Common myeloid progenitor, CD34-positive (primary cell): ENCODE data around the gene PTTG2. TPM values are rescaled to one million over a fixed set of nuclear protein-coding genes. Genes with fewer than 3 reads are reported as not detected.
"Not testable (repeated sequence)": the region's sequence is repeated elsewhere in the genome, so short reads cannot be mapped to it uniquely, and the experiment has no call there.

Experiments
- CTCF ChIA-PET: fragments of 350-600 bp; sonication (Branson Sonifier 250); formaldehyde crosslinking; loops from one replicate; lab custom pipeline; 2021; ENCODE audit warnings: antibody characterized with exemption; lab: Charles Lee
- POLR2A ChIA-PET: fragments of 350-600 bp; sonication (Branson Sonifier 250); formaldehyde crosslinking; loops from one replicate; lab custom pipeline; 2021; ENCODE audit warnings: antibody characterized with exemption; lab: Charles Lee
- DNase-seq, 3 donors: peaks; one replicate each; pipeline versions ENCODE4 v3.0.0 to v3.0.0-alpha.2; 2013
- H3K27ac ChIP-seq, 2 experiments: 1 replicate in 1 of 2; 2 replicates in 1 of 2; pipeline ENCODE4 v1.7.0; 2013; ENCODE audit warnings: inconsistent platforms in 2 of 2, low read length in 2 of 2, mild to moderate bottlenecking in 2 of 2, low read depth in 1 of 2, moderate library complexity in 1 of 2; ENCODE audit not compliant: severe bottlenecking in 2 of 2, insufficient read depth in 1 of 2, poor library complexity in 1 of 2
- H3K27me3 ChIP-seq, 5 experiments: replicated peaks in 2 of 5; 1 replicate in 3 of 5; 2 replicates in 2 of 5; pipeline versions ENCODE4 v1.6.1 to v1.7.0; 2013; ENCODE audit warnings: low read length in 4 of 5, mild to moderate bottlenecking in 2 of 5, moderate library complexity in 2 of 5, inconsistent platforms in 1 of 5; ENCODE audit not compliant: insufficient read depth in 5 of 5, control insufficient read depth in 4 of 5
- H3K36me3 ChIP-seq, 4 experiments: 1 replicate in 2 of 4; 2 replicates in 2 of 4; pipeline versions ENCODE4 v1.6.1 to v1.7.0; 2013; ENCODE audit warnings: low read length in 3 of 4, control low read depth in 1 of 4, mild to moderate bottlenecking in 1 of 4; ENCODE audit not compliant: control insufficient read depth in 4 of 4, insufficient read depth in 4 of 4
- H3K4me1 ChIP-seq, 4 experiments: 1 replicate in 3 of 4; 2 replicates in 1 of 4; pipeline versions ENCODE4 v1.6.1 to v1.7.1; 2013; ENCODE audit warnings: low read length in 3 of 4, mild to moderate bottlenecking in 3 of 4, control low read depth in 1 of 4, inconsistent platforms in 1 of 4, moderate library complexity in 1 of 4; ENCODE audit not compliant: control insufficient read depth in 4 of 4, insufficient read depth in 4 of 4; ENCODE audit errors: control extremely low read depth in 1 of 4
- H3K4me3 ChIP-seq, 7 experiments: 1 replicate in 4 of 7; 2 replicates in 3 of 7; pipeline versions ENCODE4 v1.5.1 to v1.7.0; 2013; ENCODE audit warnings: mild to moderate bottlenecking in 7 of 7, low read length in 6 of 7, moderate library complexity in 6 of 7, inconsistent platforms in 2 of 7, low read depth in 2 of 7, control low read depth in 1 of 7; ENCODE audit not compliant: insufficient read depth in 4 of 7, control insufficient read depth in 1 of 7; ENCODE audit errors: extremely low read depth in 1 of 7
- H3K9me3 ChIP-seq, 5 experiments: 1 replicate in 4 of 5; 2 replicates in 1 of 5; pipeline versions ENCODE4 v1.6.1 to v1.7.1; 2013; ENCODE audit warnings: low read length in 4 of 5, mild to moderate bottlenecking in 2 of 5, inconsistent platforms in 1 of 5, low read depth in 1 of 5, moderate library complexity in 1 of 5; ENCODE audit not compliant: control insufficient read depth in 4 of 5, insufficient read depth in 2 of 5; ENCODE audit errors: control extremely low read depth in 1 of 5
- WGBS: methylation state at CpG from one replicate; pipeline ENCODE4 v1.1.5; 2013; ENCODE audit not compliant: insufficient coverage; 5-methylcytosine and 5-hydroxymethylcytosine counted together
- polyA plus RNA-seq: library from polyadenylated mRNA; unstranded; fragments of 120-200 nt; gene quantifications from one replicate; pipeline ENCODE4 v1.2.1, GENCODE V29; 2013

PTTG2 gene
- polyA plus RNA-seq: 0.07 TPM

- Histone ChIP-seq H3K9me3 (no peaks in the 10 kb centered on the region), H3K4me3 (no peak within 1 kb of the TSS), H3K4me1 (no peaks in the 10 kb centered on the region), H3K27me3 (no peaks in the 10 kb centered on the region), H3K36me3 (no peaks in the 10 kb centered on the region), H3K27ac (no peak within 1 kb of the TSS)
- WGBS: 96% methylated on average over 4 of the region's 5 CpGs
- POLR2A ChIA-PET: no interaction called here
- CTCF ChIA-PET: interaction anchor here (1.7 kb wide), 1 partner anchor 8 kb away, joined by 6 read pairs; no protein-coding TSS in a partner anchor
- no peak for DNase-seq
Observed at GRCh38 chr4:37960098-37960497, at the start of gene PTTG2. TSS of gene PTTG2 (plus strand) at chr4:37960398. CDS start at chr4:37960435, 37 bp downstream.

DNA sequence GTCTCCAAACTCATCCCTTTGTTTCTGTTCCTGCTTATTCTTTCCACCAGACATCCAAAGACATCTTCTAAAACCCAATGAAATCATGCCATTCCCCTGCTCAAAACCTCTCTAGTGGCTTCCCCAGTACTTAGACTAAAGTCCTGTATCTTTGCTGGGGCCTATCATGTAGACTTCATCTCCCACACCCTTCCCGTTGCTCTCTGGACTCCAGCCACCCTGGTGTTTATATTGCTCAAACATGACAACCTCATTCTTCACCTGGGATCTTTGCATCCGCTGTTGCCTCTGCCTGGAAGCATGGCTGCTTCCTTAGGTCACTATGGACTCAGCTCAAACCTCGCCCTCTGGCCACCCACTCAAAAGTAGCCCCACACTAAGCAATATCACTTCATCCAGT is 45.7 kb upstream of the PTTG2 start:
- Histone ChIP-seq H3K9me3 (no peaks in the 10 kb centered on the region), H3K4me1 (no peaks in the 10 kb centered on the region), H3K27ac (no peak overlapping the region), H3K27me3 (no peaks in the 10 kb centered on the region), H3K4me3 (no peak overlapping the region), H3K36me3 (no peaks in the 10 kb centered on the region)
- DNase-seq: no peak
- ChIA-PET CTCF (interaction anchor here (1.2 to 1.3 kb wide), 2 partner anchors 23 to 25 kb away, joined by 3 to 4 read pairs; partner anchors contain the start of gene TBC1D1), POLR2A (no interaction called here)
- WGBS: 94% methylated on average over 2 of the region's 3 CpGs

DNA sequence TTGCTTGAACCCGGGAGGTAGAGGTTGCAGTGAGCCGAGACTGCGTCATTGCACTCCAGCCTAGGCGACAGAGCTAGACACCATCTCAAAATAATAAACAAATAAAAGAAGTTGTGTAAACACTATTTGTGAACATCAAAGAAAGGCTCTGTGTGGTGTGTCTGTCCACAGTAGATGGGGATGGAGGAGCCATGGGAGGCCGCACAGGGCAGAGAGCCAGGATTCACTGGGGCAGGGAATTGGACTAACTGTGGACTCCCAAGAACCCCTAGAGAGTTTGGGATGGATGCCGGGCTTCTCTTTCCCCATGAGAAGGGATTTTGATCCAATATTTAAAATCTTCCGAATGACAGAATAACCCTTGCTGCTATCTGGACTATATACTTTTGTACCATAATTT is 42.8 kb upstream of the PTTG2 start:
- CTCF ChIA-PET: interaction anchor here (0.6 to 1.3 kb wide), 3 partner anchors 10 to 63 kb away, joined by 3 to 5 read pairs (median 4); no protein-coding TSS in a partner anchor

DNA sequence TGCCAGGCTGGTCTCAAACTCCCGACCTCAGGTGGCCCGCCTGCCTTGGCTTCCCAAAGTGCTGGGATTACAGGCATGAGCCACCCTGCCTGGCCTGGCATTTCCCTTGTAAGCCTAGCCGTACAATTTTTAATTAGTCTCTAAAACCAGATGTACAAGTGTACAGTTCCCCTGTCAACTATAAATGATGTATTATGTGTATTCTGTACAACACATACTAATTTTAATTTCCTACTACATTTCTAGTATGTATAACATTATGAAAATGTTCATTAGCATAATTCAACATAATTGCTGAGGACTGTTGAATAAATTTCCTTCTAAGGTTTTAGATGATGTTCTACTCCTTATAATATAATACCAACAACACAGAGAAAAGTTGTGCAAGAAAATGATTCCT is 41.5 kb upstream of the PTTG2 start:
- no peak for DNase-seq
- no peaks in the 10 kb centered on the region for H3K9me3 ChIP-seq
- H3K4me1 ChIP-seq: no peaks in the 10 kb centered on the region
- ChIA-PET POLR2A (no interaction called here), CTCF (interaction anchor here (0.7 kb wide), 1 partner anchor 52 kb away, joined by 3 read pairs; no protein-coding TSS in a partner anchor)
- no peaks in the 10 kb centered on the region for H3K27me3 ChIP-seq
- no CpG with 5 or more reads among the region's 3 CpGs for WGBS
- H3K36me3 ChIP-seq: no peaks in the 10 kb centered on the region
- H3K4me3 ChIP-seq: no peak overlapping the region
- H3K27ac ChIP-seq: no peak overlapping the region

More for the DNA sequence above, 42.8 kb upstream of the PTTG2 start:
- POLR2A ChIA-PET: no interaction called here
- Histone ChIP-seq H3K4me1 (no peaks in the 10 kb centered on the region), H3K9me3 (no peaks in the 10 kb centered on the region), H3K27me3 (no peaks in the 10 kb centered on the region), H3K4me3 (no peak overlapping the region), H3K36me3 (no peaks in the 10 kb centered on the region), H3K27ac (no peak overlapping the region)
- 100% methylated on average over 2 of the region's 7 CpGs for WGBS
- no peak for DNase-seq

DNA sequence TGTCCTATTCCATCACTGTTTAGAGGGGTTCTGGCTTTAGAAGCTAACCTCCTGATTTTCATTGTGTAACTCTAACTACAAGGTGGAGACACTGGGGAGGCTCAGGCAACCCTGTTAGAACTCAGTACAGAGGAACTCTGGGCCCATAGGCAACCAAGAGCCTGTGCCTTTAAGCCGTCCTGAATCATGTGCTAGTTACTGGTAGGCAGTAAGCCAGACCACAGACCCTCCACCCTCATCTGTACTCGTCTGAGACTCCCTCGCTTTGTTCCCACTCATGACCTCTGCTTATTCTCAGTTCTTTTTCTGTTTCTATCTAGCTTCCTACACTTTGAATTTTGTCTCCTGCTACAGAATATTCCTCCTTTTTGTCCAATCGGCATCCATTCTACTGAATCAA is 37.9 kb upstream of the PTTG2 start:
- DNase-seq: peak in 2 of 3 donors; percentile 20 to 40
- POLR2A ChIA-PET: no interaction called here
- H3K27ac ChIP-seq: no peak overlapping the region
- H3K27me3 ChIP-seq: no peaks in the 10 kb centered on the region
- WGBS: 37% methylated on average over 3 of the region's 4 CpGs
- no peak overlapping the region for H3K4me3 ChIP-seq
- H3K36me3 ChIP-seq: no peaks in the 10 kb centered on the region
- H3K9me3 ChIP-seq: no peaks in the 10 kb centered on the region
- no peaks in the 10 kb centered on the region for H3K4me1 ChIP-seq
- CTCF ChIA-PET: interaction anchor here (1.0 to 1.5 kb wide), 2 partner anchors 11 to 34 kb away, joined by 3 to 6 read pairs; no protein-coding TSS in a partner anchor

DNA sequence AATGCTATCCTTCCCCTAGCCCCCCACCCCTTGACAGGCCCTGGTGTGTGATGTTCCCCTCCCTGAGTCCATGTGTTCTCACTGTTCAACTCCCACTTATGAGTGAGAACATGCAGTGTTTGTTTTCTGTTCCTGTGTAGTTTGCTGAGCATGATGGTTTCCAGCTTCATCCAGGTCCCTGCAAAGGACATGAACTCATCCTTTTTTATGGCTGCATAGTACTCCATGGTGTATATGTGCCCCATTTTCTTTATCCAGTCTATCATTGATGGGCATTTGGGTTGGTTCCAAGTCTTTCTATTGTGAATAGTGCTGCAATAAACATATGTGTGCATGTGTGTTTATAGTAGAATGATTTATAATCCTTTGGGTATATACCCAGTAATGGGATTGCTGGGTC is 37.1 kb upstream of the PTTG2 start:
- H3K4me3 ChIP-seq, H3K9me3 ChIP-seq, DNase-seq, H3K27me3 ChIP-seq, H3K27ac ChIP-seq, POLR2A ChIA-PET, H3K36me3 ChIP-seq, H3K4me1 ChIP-seq: not testable (repeated sequence)
- CTCF ChIA-PET: interaction anchor here (1.0 kb wide), 1 partner anchor 35 kb away, joined by 3 read pairs; no protein-coding TSS in a partner anchor

DNA sequence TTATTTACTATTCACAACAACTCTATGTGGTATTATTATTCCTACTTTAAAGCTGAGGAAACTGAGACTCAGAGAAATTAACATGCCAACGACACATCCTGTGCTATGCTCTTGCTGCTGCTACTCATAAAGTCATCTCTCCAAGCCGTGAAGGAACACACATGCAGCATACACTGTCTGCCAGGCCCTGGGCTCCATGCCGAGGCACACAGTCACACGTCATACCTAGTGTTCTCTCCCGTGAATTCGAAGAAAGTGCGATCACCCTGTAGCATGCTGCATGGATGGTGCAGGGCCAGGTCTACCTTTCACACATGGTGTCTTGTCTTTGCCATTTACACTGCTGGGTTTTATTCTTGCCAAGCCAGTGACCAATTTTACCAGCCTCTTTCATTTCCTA is 35.3 kb upstream of the PTTG2 start:
- Histone ChIP-seq H3K4me3 (no peak overlapping the region), H3K27me3 (no peaks in the 10 kb centered on the region), H3K36me3 (no peaks in the 10 kb centered on the region), H3K27ac (no peak overlapping the region), H3K4me1 (peaks cover 2 to 7% (median 3%) of the 10 kb centered on the region in 4 experiments), H3K9me3 (no peaks in the 10 kb centered on the region)
- WGBS: 90% methylated on average over 7 of the region's 7 CpGs
- ChIA-PET POLR2A (no interaction called here), CTCF (no interaction called here)
- DNase-seq: no peak
